Measurements from ENCODE around the gene UBE2QL1.

GRCh38 chr5:6443326-6443725 is 5.3 kb upstream of the UBE2QL1 start:
- TF ChIP-seq CTCF (IDR thresholded peaks at IDR 0.05; ENCODE audit: insufficient read depth, low read length, poor library complexity, severe bottlenecking), result no peak
- TF ChIP-seq EZH2phosphoT487 (conservative IDR thresholded peaks at IDR 0.05; ENCODE audit: low read length), result no peak

Data from SU-DHL-6 (cell line).